Measurements from ENCODE around the gene MRGPRG.
"Not testable (repeated sequence)": the region's sequence is repeated elsewhere in the genome, so short reads cannot be mapped to it uniquely, and the experiment has no call there.

MRGPRG gene

GRCh38 chr11:3182462-3182852 is 36.2 kb downstream of the MRGPRG start:
- Mint-ChIP-seq H3K27ac (no peak overlapping the region), H3K4me3 (no peak overlapping the region), H3K27me3 (no peaks in the 10 kb centered on the region), H3K9me3 (peaks cover under 1% of the 10 kb centered on the region), H3K4me1 (ENCODE audit: low read depth) (no peaks in the 10 kb centered on the region), H3K36me3 (ENCODE audit: low read depth) (no peaks in the 10 kb centered on the region)

- Mint-ChIP-seq H3K9me3 (peaks cover 6% of the 10 kb centered on the region), H3K27ac (no peak overlapping the region), H3K4me3 (no peak overlapping the region), H3K36me3 (ENCODE audit: low read depth) (peaks cover under 1% of the 10 kb centered on the region), H3K27me3 (peaks cover under 1% of the 10 kb centered on the region), H3K4me1 (ENCODE audit: low read depth) (no peaks in the 10 kb centered on the region)
Observed at GRCh38 chr11:3181725-3182461, 36.7 kb downstream of the MRGPRG start.

- Mint-ChIP-seq H3K27me3 (peaks cover 3% of the 10 kb centered on the region), H3K36me3 (ENCODE audit: low read depth) (peaks cover 3% of the 10 kb centered on the region), H3K9me3 (peaks cover 12% of the 10 kb centered on the region), H3K4me1 (ENCODE audit: low read depth) (no peaks in the 10 kb centered on the region), H3K4me3 (no peak overlapping the region), H3K27ac (no peak overlapping the region)
Observed at GRCh38 chr11:3180869-3181268, 37.7 kb downstream of the MRGPRG start.

DNA sequence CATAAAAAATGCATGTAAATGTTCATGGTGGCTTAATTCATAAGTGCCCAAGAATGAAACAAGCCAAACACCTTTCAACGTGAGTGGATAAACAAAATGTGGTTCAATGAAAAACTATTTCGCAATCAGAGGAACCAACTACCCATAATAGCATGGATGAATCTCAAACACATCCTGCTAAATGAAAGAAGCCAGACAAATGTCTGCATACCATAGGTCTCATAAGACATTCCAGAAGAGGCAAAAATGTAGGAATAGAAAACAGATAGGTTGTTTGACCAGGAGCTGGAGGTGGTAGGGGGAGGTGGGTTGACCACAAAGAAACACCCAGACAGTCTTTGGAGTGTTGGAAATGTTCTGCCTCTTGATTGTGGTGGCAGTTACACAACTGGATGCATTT is 40.3 kb downstream of the MRGPRG start:
- Mint-ChIP-seq H3K36me3 (ENCODE audit: low read depth) (peaks cover 3% of the 10 kb centered on the region), H3K27ac (no peak overlapping the region), H3K4me1 (ENCODE audit: low read depth) (no peaks in the 10 kb centered on the region), H3K4me3 (no peak overlapping the region), H3K27me3 (peaks cover 3% of the 10 kb centered on the region), H3K9me3 (peaks cover 18% of the 10 kb centered on the region)

- Mint-ChIP-seq H3K27me3 (peaks cover 3% of the 10 kb centered on the region), H3K27ac (no peak overlapping the region), H3K36me3 (ENCODE audit: low read depth) (peaks cover 3% of the 10 kb centered on the region), H3K4me1 (ENCODE audit: low read depth) (no peaks in the 10 kb centered on the region), H3K9me3 (peaks cover 18% of the 10 kb centered on the region), H3K4me3 (no peak overlapping the region)
Observed at GRCh38 chr11:3177931-3178330, 40.7 kb downstream of the MRGPRG start.

GRCh38 chr11:3176487-3176886 is 42.1 kb downstream of the MRGPRG start:
- peaks cover 8% of the 10 kb centered on the region for H3K27me3 Mint-ChIP-seq
- no peak overlapping the region for H3K4me3 Mint-ChIP-seq
- peaks cover 3% of the 10 kb centered on the region for H3K36me3 Mint-ChIP-seq (ENCODE audit: low read depth)
- no peak overlapping the region for H3K27ac Mint-ChIP-seq
- no peaks in the 10 kb centered on the region for H3K4me1 Mint-ChIP-seq (ENCODE audit: low read depth)
- peaks cover 18% of the 10 kb centered on the region for H3K9me3 Mint-ChIP-seq

- peaks cover 3% of the 10 kb centered on the region for H3K36me3 Mint-ChIP-seq (ENCODE audit: low read depth)
- peaks cover 18% of the 10 kb centered on the region for H3K9me3 Mint-ChIP-seq
- H3K27me3 Mint-ChIP-seq = peaks cover 9% of the 10 kb centered on the region
- peaks cover 4% of the 10 kb centered on the region for H3K4me1 Mint-ChIP-seq (ENCODE audit: low read depth)
- H3K27ac Mint-ChIP-seq = no peak overlapping the region
- H3K4me3 Mint-ChIP-seq = no peak overlapping the region
Observed at GRCh38 chr11:3175194-3175593, 43.4 kb downstream of the MRGPRG start.

DNA sequence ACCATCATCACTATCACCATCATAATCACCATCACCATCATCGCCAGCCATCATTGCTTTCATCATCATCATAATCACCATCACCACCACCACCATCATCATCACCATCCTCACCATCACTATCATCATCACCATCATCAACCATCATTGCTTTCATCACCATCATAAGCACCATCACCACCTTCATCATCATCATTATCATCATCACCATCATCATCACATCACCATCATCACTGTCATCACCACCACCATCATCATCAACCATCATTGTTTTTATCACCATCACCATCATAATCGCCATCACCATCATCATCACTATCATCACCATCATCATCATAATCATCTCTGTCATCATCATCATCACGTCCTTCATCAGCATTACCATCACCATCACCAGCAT is 44.2 kb downstream of the MRGPRG start:
- peaks cover 12% of the 10 kb centered on the region for H3K4me1 Mint-ChIP-seq (ENCODE audit: low read depth)
- no peak overlapping the region for H3K27ac Mint-ChIP-seq
- peaks cover 3% of the 10 kb centered on the region for H3K36me3 Mint-ChIP-seq (ENCODE audit: low read depth)
- H3K9me3 Mint-ChIP-seq = peaks cover 18% of the 10 kb centered on the region
- H3K27me3 Mint-ChIP-seq = peaks cover 15% of the 10 kb centered on the region
- H3K4me3 Mint-ChIP-seq = no peak overlapping the region

GRCh38 chr11:3173795-3174194 is 44.8 kb downstream of the MRGPRG start:
- Mint-ChIP-seq H3K27ac (no peak overlapping the region), H3K27me3 (peaks cover 18% of the 10 kb centered on the region), H3K36me3 (ENCODE audit: low read depth) (peaks cover 3% of the 10 kb centered on the region), H3K9me3 (peaks cover 18% of the 10 kb centered on the region), H3K4me1 (ENCODE audit: low read depth) (peaks cover 18% of the 10 kb centered on the region), H3K4me3 (no peak overlapping the region)

DNA sequence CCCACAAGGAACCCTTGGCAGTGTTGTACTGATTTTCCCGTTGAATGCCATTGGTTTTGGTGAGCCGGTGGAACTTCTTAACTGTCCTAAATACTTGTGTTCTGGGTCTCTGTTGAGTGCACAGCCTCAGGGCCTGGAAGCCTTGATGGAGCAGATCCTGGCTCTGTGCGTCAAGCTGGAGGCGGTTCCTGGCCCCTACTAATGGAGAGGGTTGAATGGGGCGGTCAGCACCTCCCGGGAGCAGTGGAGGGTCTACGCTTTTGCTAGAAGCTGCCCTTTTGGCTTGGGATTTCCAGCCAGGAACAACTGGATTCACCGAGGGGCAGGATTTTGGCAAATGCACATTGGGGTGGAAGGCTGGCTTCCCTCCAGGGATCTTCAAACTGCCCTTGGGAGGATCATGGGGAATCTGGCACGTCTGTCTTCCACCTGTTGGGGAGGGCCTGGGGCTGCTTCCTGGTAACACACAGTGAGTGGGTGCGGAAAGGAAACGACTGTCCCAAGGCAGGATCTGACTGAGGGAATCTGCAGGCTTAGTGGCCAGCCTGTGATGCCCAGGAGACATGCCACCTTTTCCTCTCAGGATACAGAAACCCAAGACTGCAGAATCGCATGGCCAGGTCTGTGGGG is 46.6 kb downstream of the MRGPRG start:
- H3K27ac Mint-ChIP-seq = no peak overlapping the region
- H3K4me3 Mint-ChIP-seq = no peak overlapping the region
- H3K36me3 Mint-ChIP-seq (ENCODE audit: low read depth) = peaks cover 3% of the 10 kb centered on the region
- H3K4me1 Mint-ChIP-seq (ENCODE audit: low read depth) = peaks cover 18% of the 10 kb centered on the region
- H3K27me3 Mint-ChIP-seq = peaks cover 19% of the 10 kb centered on the region
- H3K9me3 Mint-ChIP-seq = peaks cover 13% of the 10 kb centered on the region

DNA sequence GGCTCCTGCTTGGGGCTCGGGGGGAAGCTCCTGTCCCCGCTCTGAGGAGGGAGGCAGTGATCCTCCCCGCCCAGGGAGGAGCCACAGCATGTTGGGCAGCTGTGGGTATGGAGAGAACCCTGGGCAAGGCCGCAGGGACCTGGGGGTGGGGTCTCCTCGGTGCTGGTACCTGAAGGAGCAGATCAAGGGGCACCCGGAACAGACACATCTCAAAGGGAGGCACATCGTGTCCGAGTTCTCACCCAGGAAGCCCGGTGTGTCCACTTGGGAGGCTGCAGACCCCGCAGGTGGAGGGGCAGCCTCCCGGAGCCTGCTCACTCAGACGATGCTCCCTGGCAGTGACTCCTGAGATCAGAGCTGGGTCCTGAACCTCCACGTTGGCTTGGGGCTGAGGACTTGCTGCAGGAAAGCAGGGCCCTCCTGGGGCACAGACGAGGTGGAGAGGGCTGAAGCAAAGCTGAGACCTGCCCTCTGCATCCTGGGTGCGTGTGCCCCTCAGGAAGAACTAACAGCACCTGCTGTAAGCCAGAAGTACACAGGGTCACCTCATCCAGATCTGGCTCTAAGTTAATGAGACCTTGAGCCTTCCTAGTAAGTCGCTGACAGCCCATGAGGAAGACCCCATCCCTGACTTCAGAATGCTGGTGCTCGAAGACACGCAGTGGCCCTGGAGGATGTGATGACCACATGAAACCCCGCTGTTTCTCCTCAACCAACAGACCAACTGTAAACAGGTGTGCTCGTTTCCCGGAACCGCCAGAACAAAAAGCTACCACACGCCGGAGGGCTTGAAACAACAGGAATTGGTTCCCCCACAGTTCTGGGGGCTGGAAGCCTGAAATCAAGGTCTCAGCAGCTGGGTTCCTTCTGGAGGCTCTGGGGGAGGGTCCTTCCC is 47.6 kb downstream of the MRGPRG start:
- no peaks in the 10 kb centered on the region for H3K36me3 Mint-ChIP-seq (ENCODE audit: low read depth)
- peaks cover 7% of the 10 kb centered on the region for H3K9me3 Mint-ChIP-seq
- H3K4me1 Mint-ChIP-seq (ENCODE audit: low read depth) = peaks cover 18% of the 10 kb centered on the region
- H3K4me3 Mint-ChIP-seq = no peak overlapping the region
- H3K27me3 Mint-ChIP-seq = peaks cover 20% of the 10 kb centered on the region
- H3K27ac Mint-ChIP-seq = no peak overlapping the region

GRCh38 chr11:3170044-3170755 is 48.4 kb downstream of the MRGPRG start:
- H3K36me3 Mint-ChIP-seq (ENCODE audit: low read depth) = no peaks in the 10 kb centered on the region

DNA sequence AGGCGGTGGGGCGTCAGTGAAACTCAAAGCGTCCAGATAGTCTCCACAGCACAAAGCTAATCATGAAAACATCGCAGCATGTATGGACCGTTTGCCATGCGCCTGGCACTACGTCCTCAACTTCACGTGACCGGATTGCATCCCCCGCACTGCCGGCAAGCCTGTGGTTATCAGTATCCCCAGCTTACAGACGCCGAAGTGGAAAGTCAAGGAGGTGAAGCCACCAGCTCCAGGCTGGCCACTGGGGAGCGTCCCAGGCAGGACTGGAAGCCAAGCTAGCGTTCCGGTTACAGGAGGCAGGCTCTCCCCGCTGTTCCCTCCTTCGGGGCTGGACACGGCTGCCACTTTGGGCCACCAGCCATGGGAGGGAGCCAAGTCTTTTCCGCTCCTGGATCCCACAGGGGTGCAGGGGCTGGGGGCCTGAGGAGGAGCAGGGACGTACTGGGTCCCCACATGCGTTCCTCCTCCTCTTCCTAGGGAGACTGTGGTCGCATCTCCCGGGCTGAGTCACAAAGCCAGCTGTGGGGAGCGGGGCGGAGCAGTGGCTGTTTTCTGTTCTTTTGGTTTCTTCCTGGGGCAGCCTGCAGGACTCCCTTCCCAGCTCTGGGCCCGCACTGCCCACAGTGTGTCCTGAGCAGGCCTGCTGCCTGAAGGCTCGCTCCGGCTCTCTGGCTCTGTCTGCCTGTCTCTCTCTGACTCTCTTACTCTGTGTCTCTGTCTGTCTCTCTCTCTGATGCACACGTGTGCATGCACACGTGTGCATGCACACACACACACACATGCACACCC is 49.2 kb downstream of the MRGPRG start:
- H3K4me1 Mint-ChIP-seq (ENCODE audit: low read depth) = peaks cover 23% of the 10 kb centered on the region
- no peaks in the 10 kb centered on the region for H3K9me3 Mint-ChIP-seq
- peaks cover 20% of the 10 kb centered on the region for H3K27me3 Mint-ChIP-seq
- peak overlapping the region; percentile 73 for H3K4me3 Mint-ChIP-seq
- no peaks in the 10 kb centered on the region for H3K36me3 Mint-ChIP-seq (ENCODE audit: low read depth)
- peak overlapping the region; percentile 31 for H3K27ac Mint-ChIP-seq

More at GRCh38 chr11:3170044-3170755, 48.4 kb downstream of the MRGPRG start:
- Mint-ChIP-seq H3K9me3 (no peaks in the 10 kb centered on the region), H3K4me1 (ENCODE audit: low read depth) (peaks cover 23% of the 10 kb centered on the region), H3K27me3 (peaks cover 20% of the 10 kb centered on the region), H3K4me3 (peak overlapping the region; percentile 73), H3K27ac (no peak overlapping the region)

- not testable (repeated sequence) for H3K9me3 Mint-ChIP-seq; H3K36me3 Mint-ChIP-seq (ENCODE audit: low read depth)
- Mint-ChIP-seq H3K27ac (peak overlapping the region; percentile 31), H3K4me3 (peak overlapping the region; percentile 73), H3K4me1 (ENCODE audit: low read depth) (peaks cover 26% of the 10 kb centered on the region), H3K27me3 (peaks cover 22% of the 10 kb centered on the region)
Observed at GRCh38 chr11:3168742-3169254, 49.8 kb downstream of the MRGPRG start.
